WTC11 (cell line): Measurements from ENCODE around the gene CDRT4. TPM values are rescaled to one million over a fixed set of nuclear protein-coding genes. Genes with fewer than 3 reads are reported as not detected.
A peak's percentile ranks its signal among the peaks of the same experiment; 100 is the strongest.

Experiments used
- ATAC-seq: fragments of 200-7000 bp; cut with Tn5 transposase; 2 replicates; pipeline ENCODE4 v1.10.0; 2021; ENCODE audit warnings: mild to moderate bottlenecking, moderate library complexity
- CTCF ChIA-PET: fragments of 300-600 bp; sonication (Branson Sonifier 250); formaldehyde crosslinking; loops from one replicate; lab custom pipeline; 2021; ENCODE audit warnings: antibody characterized with exemption; lab: Charles Lee
- POLR2A ChIA-PET: fragments of 350-600 bp; sonication (Branson Sonifier 250); formaldehyde crosslinking; loops from one replicate; lab custom pipeline; 2021; ENCODE audit warnings: antibody characterized with exemption; lab: Charles Lee
- DNase-seq: peaks from one replicate; pipeline ENCODE4 v3.0.0; 2021; ENCODE audit warnings: low spot score
- H3K27ac Mint-ChIP-seq: 2 replicates; pipeline ENCODE4 v1.8.0; 2021; ENCODE audit warnings: mixed read lengths
- H3K27me3 Mint-ChIP-seq: 2 replicates; pipeline ENCODE4 v1.8.0; 2021; ENCODE audit warnings: low read depth, mild to moderate bottlenecking, moderate library complexity, mixed read lengths
- H3K36me3 Mint-ChIP-seq: 2 replicates; pipeline ENCODE4 v1.8.0; 2021; ENCODE audit warnings: mixed read lengths
- H3K4me1 Mint-ChIP-seq: 2 replicates; pipeline ENCODE4 v1.8.0; 2022; ENCODE audit warnings: mixed read lengths
- H3K4me3 Mint-ChIP-seq: 2 replicates; pipeline ENCODE4 v1.8.0; 2021; ENCODE audit warnings: mild to moderate bottlenecking, moderate library complexity, mixed read lengths
- H3K9me3 Mint-ChIP-seq: 2 replicates; pipeline ENCODE4 v1.8.0; 2021; ENCODE audit warnings: mixed read lengths
- ARID4B ChIP-seq: sonication (generic); formaldehyde crosslinking; IDR thresholded peaks from 2 replicates; pipeline ENCODE4 v1.8.0; 2023; ENCODE audit warnings: missing genetic modification reagents, mild to moderate bottlenecking, borderline replicate concordance
- CBFB ChIP-seq: sonication (generic); formaldehyde crosslinking; IDR thresholded peaks from 2 replicates; pipeline ENCODE4 v1.8.1; 2022; ENCODE audit warnings: mild to moderate bottlenecking, low read depth, missing genetic modification reagents
- CDX4 ChIP-seq: fragments of 250-450 bp; sonication (Bioruptor Pico); IDR thresholded peaks from 2 replicates; pipeline ENCODE4 v1.9.0; 2021; ENCODE audit warnings: moderate library complexity, mild to moderate bottlenecking, inconsistent platforms, borderline replicate concordance
- ELF4 ChIP-seq: sonication (generic); formaldehyde crosslinking; IDR thresholded peaks from 2 replicates; pipeline ENCODE4 v1.8.1; 2022; ENCODE audit warnings: low read depth, mild to moderate bottlenecking, moderate library complexity, missing genetic modification reagents
- FOXP4 ChIP-seq: sonication (generic); formaldehyde crosslinking; IDR thresholded peaks from 2 replicates; pipeline ENCODE4 v1.8.0; 2022; ENCODE audit warnings: mild to moderate bottlenecking, missing genetic modification reagents
- IRF1 ChIP-seq: sonication (generic); formaldehyde crosslinking; IDR thresholded peaks from 2 replicates; pipeline ENCODE4 v1.8.0; 2023; ENCODE audit warnings: missing genetic modification reagents
- NR1H2 ChIP-seq: sonication (generic); formaldehyde crosslinking; IDR thresholded peaks from 2 replicates; pipeline ENCODE4 v1.9.0; 2021; ENCODE audit warnings: mild to moderate bottlenecking, moderate library complexity, missing genetic modification reagents
- PRRX2 ChIP-seq: fragments of 250-450 bp; sonication (Bioruptor Pico); IDR thresholded peaks from 2 replicates; pipeline ENCODE4 v1.8.0; 2021; ENCODE audit warnings: mild to moderate bottlenecking
- TEAD4 ChIP-seq: sonication (generic); formaldehyde crosslinking; IDR thresholded peaks from 2 replicates; pipeline ENCODE4 v1.8.0; 2022; ENCODE audit warnings: mild to moderate bottlenecking, missing genetic modification reagents
- ZBTB21 ChIP-seq: sonication (generic); formaldehyde crosslinking; IDR thresholded peaks from 2 replicates; pipeline ENCODE4 v1.8.1; 2023; ENCODE audit warnings: mild to moderate bottlenecking, missing genetic modification reagents, borderline replicate concordance
- ZNF423 ChIP-seq: fragments of 250-450 bp; sonication (Bioruptor Pico); IDR thresholded peaks from 2 replicates; pipeline ENCODE4 v2.1.2; 2022; ENCODE audit warnings: mild to moderate bottlenecking, moderate library complexity
- total RNA-seq: library from RNA; stranded (reverse); gene quantifications from 3 replicates; pipeline ENCODE4 v1.2.3, GENCODE V29; 2021
- TF ChIP-seq, protein P1 (sequence below): sonication (generic); formaldehyde crosslinking; IDR thresholded peaks from 2 replicates; pipeline ENCODE4 v1.8.0; 2022; ENCODE audit warnings: mild to moderate bottlenecking, missing genetic modification reagents
- TF ChIP-seq, protein P2 (sequence below): fragments of 250-450 bp; sonication (Bioruptor Pico); IDR thresholded peaks from 2 replicates; pipeline ENCODE4 v2.1.2; 2022; ENCODE audit warnings: mild to moderate bottlenecking, moderate library complexity
- TF ChIP-seq, protein P3 (sequence below): fragments of 250-450 bp; sonication (Bioruptor Pico); IDR thresholded peaks from 2 replicates; pipeline ENCODE4 v1.8.0; 2021; ENCODE audit warnings: mild to moderate bottlenecking
- TF ChIP-seq, protein P4 (sequence below): sonication (generic); formaldehyde crosslinking; IDR thresholded peaks from 2 replicates; pipeline ENCODE4 v1.8.0; 2023; ENCODE audit warnings: mild to moderate bottlenecking, missing genetic modification reagents

CDRT4 gene
- total RNA-seq, 1 experiment from 2014 or later: 4.9 TPM

GRCh38 chr17:15492186-15492585 lies 24.8 kb upstream of the CDRT4 start:
- TF ChIP-seq CBFB (CRISPR knock-in tag) (no peak), NR1H2 (no peak), FOXP4 (CRISPR knock-in tag) (no peak), TEAD4 (CRISPR knock-in tag) (no peak), PRRX2 (CRISPR knock-in tag) (no peak), ELF4 (no peak)
- TF ChIP-seq, protein P1, sequence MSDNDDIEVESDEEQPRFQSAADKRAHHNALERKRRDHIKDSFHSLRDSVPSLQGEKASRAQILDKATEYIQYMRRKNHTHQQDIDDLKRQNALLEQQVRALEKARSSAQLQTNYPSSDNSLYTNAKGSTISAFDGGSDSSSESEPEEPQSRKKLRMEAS (CRISPR knock-in tag): no peak
- TF ChIP-seq, protein P2, sequence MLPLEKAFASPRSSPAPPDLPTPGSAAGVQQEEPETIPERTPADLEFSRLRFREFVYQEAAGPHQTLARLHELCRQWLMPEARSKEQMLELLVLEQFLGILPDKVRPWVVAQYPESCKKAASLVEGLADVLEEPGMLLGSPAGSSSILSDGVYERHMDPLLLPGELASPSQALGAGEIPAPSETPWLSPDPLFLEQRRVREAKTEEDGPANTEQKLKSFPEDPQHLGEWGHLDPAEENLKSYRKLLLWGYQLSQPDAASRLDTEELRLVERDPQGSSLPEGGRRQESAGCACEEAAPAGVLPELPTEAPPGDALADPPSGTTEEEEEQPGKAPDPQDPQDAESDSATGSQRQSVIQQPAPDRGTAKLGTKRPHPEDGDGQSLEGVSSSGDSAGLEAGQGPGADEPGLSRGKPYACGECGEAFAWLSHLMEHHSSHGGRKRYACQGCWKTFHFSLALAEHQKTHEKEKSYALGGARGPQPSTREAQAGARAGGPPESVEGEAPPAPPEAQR: no peak
- TF ChIP-seq, protein P3, sequence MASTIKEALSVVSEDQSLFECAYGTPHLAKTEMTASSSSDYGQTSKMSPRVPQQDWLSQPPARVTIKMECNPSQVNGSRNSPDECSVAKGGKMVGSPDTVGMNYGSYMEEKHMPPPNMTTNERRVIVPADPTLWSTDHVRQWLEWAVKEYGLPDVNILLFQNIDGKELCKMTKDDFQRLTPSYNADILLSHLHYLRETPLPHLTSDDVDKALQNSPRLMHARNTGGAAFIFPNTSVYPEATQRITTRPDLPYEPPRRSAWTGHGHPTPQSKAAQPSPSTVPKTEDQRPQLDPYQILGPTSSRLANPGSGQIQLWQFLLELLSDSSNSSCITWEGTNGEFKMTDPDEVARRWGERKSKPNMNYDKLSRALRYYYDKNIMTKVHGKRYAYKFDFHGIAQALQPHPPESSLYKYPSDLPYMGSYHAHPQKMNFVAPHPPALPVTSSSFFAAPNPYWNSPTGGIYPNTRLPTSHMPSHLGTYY (CRISPR knock-in tag): no peak
- TF ChIP-seq, protein P4, sequence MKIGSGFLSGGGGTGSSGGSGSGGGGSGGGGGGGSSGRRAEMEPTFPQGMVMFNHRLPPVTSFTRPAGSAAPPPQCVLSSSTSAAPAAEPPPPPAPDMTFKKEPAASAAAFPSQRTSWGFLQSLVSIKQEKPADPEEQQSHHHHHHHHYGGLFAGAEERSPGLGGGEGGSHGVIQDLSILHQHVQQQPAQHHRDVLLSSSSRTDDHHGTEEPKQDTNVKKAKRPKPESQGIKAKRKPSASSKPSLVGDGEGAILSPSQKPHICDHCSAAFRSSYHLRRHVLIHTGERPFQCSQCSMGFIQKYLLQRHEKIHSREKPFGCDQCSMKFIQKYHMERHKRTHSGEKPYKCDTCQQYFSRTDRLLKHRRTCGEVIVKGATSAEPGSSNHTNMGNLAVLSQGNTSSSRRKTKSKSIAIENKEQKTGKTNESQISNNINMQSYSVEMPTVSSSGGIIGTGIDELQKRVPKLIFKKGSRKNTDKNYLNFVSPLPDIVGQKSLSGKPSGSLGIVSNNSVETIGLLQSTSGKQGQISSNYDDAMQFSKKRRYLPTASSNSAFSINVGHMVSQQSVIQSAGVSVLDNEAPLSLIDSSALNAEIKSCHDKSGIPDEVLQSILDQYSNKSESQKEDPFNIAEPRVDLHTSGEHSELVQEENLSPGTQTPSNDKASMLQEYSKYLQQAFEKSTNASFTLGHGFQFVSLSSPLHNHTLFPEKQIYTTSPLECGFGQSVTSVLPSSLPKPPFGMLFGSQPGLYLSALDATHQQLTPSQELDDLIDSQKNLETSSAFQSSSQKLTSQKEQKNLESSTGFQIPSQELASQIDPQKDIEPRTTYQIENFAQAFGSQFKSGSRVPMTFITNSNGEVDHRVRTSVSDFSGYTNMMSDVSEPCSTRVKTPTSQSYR (CRISPR knock-in tag): no peak
- TF ChIP-seq, all 79 proteins: peak for 0
- Mint-ChIP-seq H3K4me1 (peaks cover 40% of the 10 kb centered on the region), H3K27me3 (no peaks in the 10 kb centered on the region), H3K36me3 (peaks cover 40% of the 10 kb centered on the region), H3K4me3 (no peak overlapping the region), H3K9me3 (peaks cover 6% of the 10 kb centered on the region; the same call in 1 of the 2 replicates), H3K27ac (no peak overlapping the region)
- DNase-seq: no peak
- POLR2A ChIA-PET: no interaction called here
- CTCF ChIA-PET: interaction anchor here (1.2 to 4.8 kb wide), 2 partner anchors 11 to 234 kb away, joined by 3 to 61 read pairs; no protein-coding TSS in a partner anchor
- no peak for ATAC-seq

DNA sequence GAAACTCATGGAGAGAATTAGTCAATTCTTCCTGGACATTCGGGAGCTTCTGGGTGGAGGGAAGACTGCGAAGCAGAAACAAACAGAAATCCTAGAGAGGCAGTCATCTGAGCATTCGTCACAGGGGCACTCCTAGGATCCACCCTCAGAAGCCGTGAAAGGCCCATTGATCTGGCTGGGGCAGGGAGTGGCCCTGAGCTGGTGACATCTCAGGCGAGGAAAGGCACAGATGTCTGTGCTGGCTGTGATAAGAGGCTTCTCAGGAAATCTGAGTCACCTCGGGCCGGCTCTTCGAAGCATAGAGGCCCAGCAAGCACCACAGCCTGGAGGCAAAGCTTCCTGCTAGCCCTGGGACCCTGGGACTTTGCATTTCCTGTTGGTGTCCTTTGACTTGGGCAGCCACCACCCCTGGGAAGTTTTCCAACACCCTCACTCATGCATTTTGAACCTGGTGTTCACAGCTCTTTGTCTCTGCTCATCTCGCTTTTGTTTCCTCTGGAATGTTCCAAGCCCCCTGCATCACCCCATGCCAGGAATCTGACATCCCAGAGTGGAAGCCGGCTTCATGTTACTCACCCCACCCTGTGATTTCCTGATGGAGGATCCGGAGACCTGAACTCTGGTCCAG lies 23.3 kb upstream of the CDRT4 start:
- Mint-ChIP-seq H3K27ac (peak overlapping the region; percentile 96), H3K36me3 (peaks cover 33% of the 10 kb centered on the region), H3K27me3 (no peaks in the 10 kb centered on the region), H3K4me1 (peaks cover 43% of the 10 kb centered on the region), H3K9me3 (peaks cover 6% of the 10 kb centered on the region; the same call in 1 of the 2 replicates), H3K4me3 (no peak overlapping the region; the same call in 1 of the 2 replicates)
- ATAC-seq (peak; percentile 90), DNase-seq (peak; percentile 56)
- CTCF ChIA-PET: interaction anchor here (0.6 to 4.8 kb wide), 4 partner anchors 13 to 243 kb away, joined by 3 to 61 read pairs (median 3); no protein-coding TSS in a partner anchor
- POLR2A ChIA-PET: no interaction called here
- TF ChIP-seq IRF1 (no peak), ZNF423 (CRISPR knock-in tag) (peak; percentile 46; the same call in 1 of the 2 replicates), ZBTB21 (CRISPR knock-in tag) (0 out of 2 replicates have a peak, but pooled peaks have one; percentile 57), CDX4 (CRISPR knock-in tag) (no peak), ARID4B (CRISPR knock-in tag) (no peak)
